Lower leg skin (tissue), 4 donors: ENCODE measurements around the gene STAT3. TPM values are rescaled to one million over a fixed set of nuclear protein-coding genes. Genes with fewer than 3 reads are reported as not detected.
"Not testable (repeated sequence)": the region's sequence is repeated elsewhere in the genome, so short reads cannot be mapped to it uniquely, and the experiment has no call there.

Experiments used
- DNase-seq, 2 donors: peaks; one replicate each; pipeline ENCODE4 v3.0.0-alpha.2; 2019; ENCODE audit warnings: low spot score in 2 of 2
- H3K4me3 ChIP-seq: fragments of 200-600 bp; sonication (generic); 2 replicates; pipeline ENCODE4 v1.5.1; 2017; ENCODE audit warnings: mild to moderate bottlenecking, low read depth; ENCODE audit not compliant: poor library complexity, severe bottlenecking
- POLR2A ChIP-seq, 2 donors: fragments of 450-650 bp; IDR thresholded peaks; one replicate each; pipeline ENCODE4 v1.6.1; 2016 to 2017; ENCODE audit warnings: antibody characterized with exemption in 2 of 2, mild to moderate bottlenecking in 1 of 2, moderate library complexity in 1 of 2
- WGBS, 2 donors: methylation state at CpG; one replicate each; pipeline ENCODE4 v1.1.5; 2018; 5-methylcytosine and 5-hydroxymethylcytosine counted together
- intact Hi-C: fragments of 100-400 bp; cut with DNase I; formaldehyde crosslinking; loops from one replicate; pipeline ENCODE4 v1.15.0; 2023; ENCODE audit warnings: low total_unique reads
- total RNA-seq, 4 donors: library from RNA; depleted of rRNA; stranded (reverse); fragments of >200 nt; gene quantifications; one replicate each; pipeline ENCODE4 v1.1.0, GENCODE V29; 2016
- TF ChIP-seq, protein P1 (sequence below), 3 donors: fragments of 450-650 bp; IDR thresholded peaks; one replicate each; pipeline ENCODE4 v1.5.1; 2016; ENCODE audit warnings: antibody characterized with exemption in 3 of 3, mild to moderate bottlenecking in 3 of 3, moderate library complexity in 2 of 3

STAT3 gene
- total RNA-seq, 4 donors from 2014 or later = 109 to 149 (median 124) TPM

GRCh38 chr17:42303694-42304093 lies 84.5 kb downstream of the STAT3 start:
- DNase-seq = no peak
- 85 to 90% methylated on average over 3 of the region's 3 CpGs for WGBS, 2 donors
- TF ChIP-seq POLR2A (IDR thresholded peaks at IDR 0.05) = no peak
- TF ChIP-seq, protein P1, sequence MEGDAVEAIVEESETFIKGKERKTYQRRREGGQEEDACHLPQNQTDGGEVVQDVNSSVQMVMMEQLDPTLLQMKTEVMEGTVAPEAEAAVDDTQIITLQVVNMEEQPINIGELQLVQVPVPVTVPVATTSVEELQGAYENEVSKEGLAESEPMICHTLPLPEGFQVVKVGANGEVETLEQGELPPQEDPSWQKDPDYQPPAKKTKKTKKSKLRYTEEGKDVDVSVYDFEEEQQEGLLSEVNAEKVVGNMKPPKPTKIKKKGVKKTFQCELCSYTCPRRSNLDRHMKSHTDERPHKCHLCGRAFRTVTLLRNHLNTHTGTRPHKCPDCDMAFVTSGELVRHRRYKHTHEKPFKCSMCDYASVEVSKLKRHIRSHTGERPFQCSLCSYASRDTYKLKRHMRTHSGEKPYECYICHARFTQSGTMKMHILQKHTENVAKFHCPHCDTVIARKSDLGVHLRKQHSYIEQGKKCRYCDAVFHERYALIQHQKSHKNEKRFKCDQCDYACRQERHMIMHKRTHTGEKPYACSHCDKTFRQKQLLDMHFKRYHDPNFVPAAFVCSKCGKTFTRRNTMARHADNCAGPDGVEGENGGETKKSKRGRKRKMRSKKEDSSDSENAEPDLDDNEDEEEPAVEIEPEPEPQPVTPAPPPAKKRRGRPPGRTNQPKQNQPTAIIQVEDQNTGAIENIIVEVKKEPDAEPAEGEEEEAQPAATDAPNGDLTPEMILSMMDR (IDR thresholded peaks at IDR 0.05) = no peak
- H3K4me3 ChIP-seq = no peak overlapping the region
- intact Hi-C loops = no loop called here

DNA sequence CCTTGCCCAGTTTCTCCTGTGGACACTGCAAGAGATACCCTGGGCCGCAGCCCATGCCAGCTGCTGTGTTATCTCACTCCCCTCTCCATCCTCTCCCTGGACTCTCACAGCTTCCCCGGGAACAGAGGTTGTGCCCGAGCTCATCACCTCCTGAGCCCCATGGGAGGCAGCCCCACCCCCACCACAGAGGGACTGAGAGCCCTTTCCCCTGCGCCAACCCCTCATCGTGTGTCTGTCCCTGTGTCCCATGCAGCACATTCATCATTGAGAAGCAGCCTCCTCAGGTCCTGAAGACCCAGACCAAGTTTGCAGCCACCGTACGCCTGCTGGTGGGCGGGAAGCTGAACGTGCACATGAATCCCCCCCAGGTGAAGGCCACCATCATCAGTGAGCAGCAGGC lies 87.2 kb downstream of the STAT3 start:
- no peak for DNase-seq
- intact Hi-C loops = no loop called here
- 88 to 92% methylated on average over 9 of the region's 9 CpGs for WGBS, 2 donors
- no peak for TF ChIP-seq POLR2A (IDR thresholded peaks at IDR 0.05)
- TF ChIP-seq, protein P1 (IDR thresholded peaks at IDR 0.05) = no peak
- H3K4me3 ChIP-seq = no peak overlapping the region

GRCh38 chr17:42299913-42300312 lies 88.3 kb downstream of the STAT3 start:
- WGBS, 2 donors = no CpG with 5 or more reads among the region's 17 CpGs
- H3K4me3 ChIP-seq, intact Hi-C loops, DNase-seq: not testable (repeated sequence)

GRCh38 chr17:42299361-42299760 lies 88.9 kb downstream of the STAT3 start:
- DNase-seq, H3K4me3 ChIP-seq, intact Hi-C loops: not testable (repeated sequence)
- 94 to 96% methylated on average over 7 to 9 of the region's 10 CpGs for WGBS, 2 donors

- DNase-seq, H3K4me3 ChIP-seq, intact Hi-C loops: not testable (repeated sequence)
- 86 to 88% methylated on average over 6 to 9 of the region's 10 CpGs for WGBS, 2 donors
These were observed 90.5 kb downstream of the STAT3 start for GRCh38 chr17:42297775-42298174.

GRCh38 chr17:42296012-42296411 lies 92.2 kb downstream of the STAT3 start:
- WGBS, 2 donors = 95% methylated on average over 3 of the region's 3 CpGs
- H3K4me3 ChIP-seq = no peak overlapping the region
- no peak for TF ChIP-seq POLR2A (IDR thresholded peaks at IDR 0.05)
- TF ChIP-seq, protein P1 (IDR thresholded peaks at IDR 0.05) = no peak
- no peak for DNase-seq
- intact Hi-C loops = no loop called here

DNA sequence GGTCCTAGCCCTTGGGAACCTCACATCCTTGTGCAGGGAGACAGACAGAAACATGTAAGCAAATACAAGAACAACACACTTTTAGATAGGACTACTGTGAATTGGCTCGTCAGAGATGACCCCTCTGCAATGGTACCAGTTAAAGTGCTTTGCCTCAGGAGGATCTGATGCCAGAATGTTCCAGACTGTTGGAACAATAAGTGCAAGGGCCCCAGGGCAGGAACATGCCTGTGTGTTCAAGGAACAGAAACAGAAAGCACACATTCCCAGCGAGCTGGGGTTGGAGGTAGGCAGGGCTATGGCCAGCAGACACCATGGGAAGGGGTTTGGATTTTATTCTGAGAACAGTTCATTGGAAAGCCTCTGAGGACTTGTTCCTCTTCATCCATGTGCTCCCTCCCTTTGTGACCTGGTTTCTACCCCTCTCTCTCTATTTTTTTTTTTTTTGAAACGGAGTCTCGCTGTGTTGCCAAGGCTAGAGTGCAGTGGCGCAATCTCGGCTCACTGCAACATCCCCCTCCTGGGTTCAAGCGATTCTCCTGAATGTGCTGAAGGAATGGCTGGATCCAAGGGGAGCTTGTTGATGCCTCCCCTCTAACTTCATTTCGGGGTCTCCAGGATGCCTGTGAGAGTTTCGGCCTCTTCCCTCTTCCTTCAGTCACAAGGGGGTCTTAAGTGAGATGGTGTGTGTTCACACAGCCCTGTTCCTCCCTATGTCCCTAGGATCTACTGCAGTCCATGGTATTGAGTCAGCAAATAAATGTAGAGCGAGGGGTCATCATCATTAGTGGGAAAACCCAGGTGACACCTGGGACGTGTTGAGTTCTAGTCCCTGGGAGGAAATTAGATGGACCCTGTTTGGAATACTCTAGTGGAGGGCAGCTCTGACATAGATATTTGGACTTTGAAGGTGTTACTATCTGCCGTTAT lies 93.5 kb downstream of the STAT3 start:
- DNase-seq = no peak

More for the DNA sequence above, 93.5 kb downstream of the STAT3 start:
- no peak overlapping the region for H3K4me3 ChIP-seq
- no peak for TF ChIP-seq POLR2A (IDR thresholded peaks at IDR 0.05)
- TF ChIP-seq, protein P1 (IDR thresholded peaks at IDR 0.05) = no peak
- 87 to 88% methylated on average over 12 of the region's 12 CpGs for whole genome bisulfite sequencing, 2 donors
- intact Hi-C loops = no loop called here
